Measurements from ENCODE around the gene GUCA1A.
"Not testable (repeated sequence)": the region's sequence is repeated elsewhere in the genome, so short reads cannot be mapped to it uniquely, and the experiment has no call there.

GUCA1A gene

GRCh38 chr6:42147138-42147562 is 26.0 kb upstream of the GUCA1A start:
- no peak for DNase-seq (ENCODE audit: low spot score)

GRCh38 chr6:42148058-42148457 is 25.1 kb upstream of the GUCA1A start:
- DNase-seq (ENCODE audit: low spot score) = no peak

GRCh38 chr6:42150254-42150653 is 22.9 kb upstream of the GUCA1A start:
- no peak for DNase-seq (ENCODE audit: low spot score)

- DNase-seq (ENCODE audit: low spot score) = no peak
Measured at GRCh38 chr6:42152024-42152423, 21.1 kb upstream of the GUCA1A start.

- DNase-seq (ENCODE audit: low spot score) = not testable (repeated sequence)
Measured at GRCh38 chr6:42152528-42153213, 20.5 kb upstream of the GUCA1A start.

- DNase-seq (ENCODE audit: low spot score) = no peak
Measured at GRCh38 chr6:42153921-42154320, 19.2 kb upstream of the GUCA1A start.

GRCh38 chr6:42154461-42155209 is 18.5 kb upstream of the GUCA1A start:
- no peak for DNase-seq (ENCODE audit: low spot score)

GRCh38 chr6:42155293-42155692 is 17.9 kb upstream of the GUCA1A start:
- DNase-seq (ENCODE audit: low spot score) = no peak

- no peak for DNase-seq (ENCODE audit: low spot score)
Measured at GRCh38 chr6:42156638-42157037, 16.5 kb upstream of the GUCA1A start.

GRCh38 chr6:42158011-42158410 is 15.2 kb upstream of the GUCA1A start:
- DNase-seq (ENCODE audit: low spot score) = no peak

GRCh38 chr6:42158631-42159030 is 14.5 kb upstream of the GUCA1A start:
- DNase-seq (ENCODE audit: low spot score) = no peak

GRCh38 chr6:42159431-42160024 is 13.6 kb upstream of the GUCA1A start:
- DNase-seq (ENCODE audit: low spot score) = no peak

- DNase-seq (ENCODE audit: low spot score) = no peak
Measured at GRCh38 chr6:42162384-42162783, 10.8 kb upstream of the GUCA1A start.

GRCh38 chr6:42162812-42163211 is 10.4 kb upstream of the GUCA1A start:
- no peak for DNase-seq (ENCODE audit: low spot score)

GRCh38 chr6:42163981-42164380 is 9.2 kb upstream of the GUCA1A start:
- no peak for DNase-seq (ENCODE audit: low spot score)

GRCh38 chr6:42165016-42165415 is 8.1 kb upstream of the GUCA1A start:
- no peak for DNase-seq (ENCODE audit: low spot score)

- DNase-seq (ENCODE audit: low spot score) = peak; percentile 77
Measured at GRCh38 chr6:42166444-42167141, 6.6 kb upstream of the GUCA1A start.

GRCh38 chr6:42168650-42169049 is 4.5 kb upstream of the GUCA1A start:
- no peak for DNase-seq (ENCODE audit: low spot score)

GRCh38 chr6:42169780-42170179 is 3.4 kb upstream of the GUCA1A start:
- not testable (repeated sequence) for DNase-seq (ENCODE audit: low spot score)

- DNase-seq (ENCODE audit: low spot score) = no peak
Measured at GRCh38 chr6:42171813-42172581, 1.2 kb upstream of the GUCA1A start.

- no peak for DNase-seq (ENCODE audit: low spot score)
Measured at GRCh38 chr6:42175860-42176259, 2.7 kb downstream of the GUCA1A start.

GRCh38 chr6:42176981-42177380 is 3.8 kb downstream of the GUCA1A start:
- DNase-seq (ENCODE audit: low spot score) = no peak
